Measurements from ENCODE around the gene PFKFB1.

DNA sequence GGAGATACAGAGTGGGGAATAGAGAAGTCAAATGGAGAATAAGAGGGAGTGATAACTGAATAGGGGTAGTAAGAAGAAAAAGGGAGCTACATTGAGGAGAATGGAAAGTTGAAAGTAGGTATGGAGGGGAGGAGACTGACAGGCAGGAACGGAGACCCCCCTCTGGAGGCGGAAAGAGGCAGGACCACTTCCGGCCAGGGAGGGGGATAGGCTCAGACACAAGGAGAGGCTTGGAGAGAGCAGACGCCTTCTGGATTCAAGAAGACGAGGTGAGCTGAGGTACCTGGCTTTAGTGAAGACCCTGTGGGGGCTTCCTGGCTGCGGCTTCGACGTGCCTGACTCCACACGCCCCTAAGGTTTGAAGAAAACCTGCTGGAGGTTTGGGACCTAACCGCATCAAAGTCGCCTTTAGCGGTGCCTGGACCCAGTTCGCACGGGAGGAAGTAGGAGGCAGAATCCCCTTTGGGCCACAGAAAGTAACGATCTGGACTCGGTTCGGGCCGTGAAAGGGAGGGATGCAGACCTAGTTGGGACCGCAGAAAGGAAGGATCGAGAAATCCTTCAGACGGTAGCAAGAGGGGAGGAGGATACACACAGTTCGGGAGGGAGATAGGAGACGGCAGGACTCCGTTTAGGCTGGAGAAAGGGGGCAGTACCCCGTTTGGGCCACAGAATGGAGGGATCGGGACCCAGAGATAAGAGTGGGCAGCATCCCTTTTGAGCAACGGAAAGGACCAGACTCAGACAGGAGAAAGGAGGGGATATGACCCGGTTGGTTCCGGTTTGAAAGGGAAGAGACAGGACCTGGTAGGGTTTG is 73.2 kb downstream of the PFKFB1 start, which contains the start of gene TRO:
- TF ChIP-seq KAT7 (CRISPR knock-in tag; IDR thresholded peaks at IDR 0.05; ENCODE audit: borderline replicate concordance) = no peak
- TF ChIP-seq, protein P1, sequence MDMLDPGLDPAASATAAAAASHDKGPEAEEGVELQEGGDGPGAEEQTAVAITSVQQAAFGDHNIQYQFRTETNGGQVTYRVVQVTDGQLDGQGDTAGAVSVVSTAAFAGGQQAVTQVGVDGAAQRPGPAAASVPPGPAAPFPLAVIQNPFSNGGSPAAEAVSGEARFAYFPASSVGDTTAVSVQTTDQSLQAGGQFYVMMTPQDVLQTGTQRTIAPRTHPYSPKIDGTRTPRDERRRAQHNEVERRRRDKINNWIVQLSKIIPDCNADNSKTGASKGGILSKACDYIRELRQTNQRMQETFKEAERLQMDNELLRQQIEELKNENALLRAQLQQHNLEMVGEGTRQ (CRISPR knock-in tag; IDR thresholded peaks at IDR 0.05) = no peak

Data from K562 (cell line).